Suppressor macrophage treated with lipopolysaccharide for 4 hours (primary cell): ENCODE results near the gene UBA3.

Experiments used
- DNase-seq: peaks from one replicate; pipeline ENCODE4 v3.0.0-alpha.2; 2020

UBA3 gene

DNA sequence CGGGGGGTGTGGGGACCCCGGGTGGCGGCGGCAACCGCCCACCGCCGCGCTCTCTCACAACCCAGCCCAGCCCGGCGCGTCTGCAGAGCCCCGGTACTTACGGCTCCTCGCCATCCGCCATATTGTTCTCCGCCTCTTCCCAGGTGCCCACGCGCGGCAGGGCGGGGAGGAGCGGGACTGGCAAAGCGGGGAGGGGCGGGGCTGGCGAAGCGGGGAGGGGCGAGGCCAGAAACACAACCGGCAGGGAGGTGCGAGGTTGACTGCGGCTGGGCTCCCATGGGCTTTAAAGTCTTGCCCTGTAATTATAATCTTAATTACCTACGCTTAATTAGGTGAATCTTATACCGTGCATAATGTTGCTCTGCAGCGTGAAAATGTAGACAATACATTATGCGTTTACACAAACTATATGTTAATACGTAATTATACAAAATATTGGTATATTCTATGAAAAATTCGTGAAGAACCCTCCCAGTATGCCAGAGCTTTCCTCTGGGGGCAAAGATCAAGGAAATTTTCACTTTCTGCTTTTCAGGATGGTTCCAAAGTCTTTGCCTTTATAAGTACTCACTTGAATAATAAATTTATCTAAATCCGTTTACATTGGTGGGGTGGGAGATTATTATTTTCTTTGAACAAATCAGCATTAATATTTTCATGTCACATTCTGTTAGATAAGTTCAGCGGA is at the start of gene UBA3:
UBA3 (minus strand) TSS at position 133 of the 688 bp plus-strand sequence; CDS start at position 121, 12 bp downstream.
- peak; percentile 95 for DNase-seq

DNA sequence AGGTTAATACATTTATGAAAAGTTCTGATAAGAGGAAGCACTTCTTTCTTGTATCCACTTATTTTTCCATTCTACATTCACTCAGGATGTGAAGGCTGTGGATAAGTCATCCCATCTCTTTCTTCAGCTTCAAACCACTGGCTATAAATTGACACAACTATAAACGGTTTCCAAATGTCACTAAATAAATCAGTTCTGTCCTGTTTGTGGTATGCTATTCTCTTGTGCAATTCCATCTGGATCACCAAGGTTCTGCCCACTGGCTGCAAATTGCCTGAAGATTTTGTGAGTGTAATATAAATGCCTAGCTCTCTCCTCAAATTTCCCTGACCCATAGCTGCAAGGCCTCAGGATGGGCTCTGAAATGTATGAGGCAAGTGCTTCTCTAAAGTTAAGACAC is 49.4 kb upstream of the UBA3 start:
- DNase-seq: no peak

GRCh38 chr3:69128509-69128908 is 48.3 kb upstream of the UBA3 start:
- no peak for DNase-seq

GRCh38 chr3:69126999-69127398 is 46.8 kb upstream of the UBA3 start:
- DNase-seq: no peak

GRCh38 chr3:69126216-69126615 is 46.1 kb upstream of the UBA3 start:
- no peak for DNase-seq

DNA sequence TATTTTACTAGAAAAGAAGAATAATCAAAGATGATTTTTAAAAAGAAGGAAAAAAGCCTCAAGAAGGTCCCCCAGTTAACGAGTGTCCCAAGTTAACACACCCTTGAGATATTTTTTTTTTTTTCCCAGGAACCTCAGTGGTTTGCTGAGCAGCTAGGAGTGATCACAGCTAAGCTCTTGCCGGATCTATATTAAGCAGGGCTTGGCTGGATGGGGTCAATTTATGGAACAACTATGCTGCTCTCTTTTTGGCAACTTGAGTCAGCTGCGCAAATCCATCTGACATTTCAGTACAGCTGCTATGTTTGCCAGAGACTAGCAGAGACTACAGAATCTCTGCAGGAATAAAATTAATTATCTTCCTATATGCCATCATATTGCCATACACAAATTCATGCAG is 42.2 kb upstream of the UBA3 start, which contains the start of gene LMOD3:
LMOD3 (minus strand) TSS at position 193 of the 400 bp plus-strand sequence. CDS start 209 bp downstream, outside the sequence.
- no peak for DNase-seq

- DNase-seq: no peak
These were observed 41.8 kb upstream of the UBA3 start for GRCh38 chr3:69121950-69122349.

GRCh38 chr3:69121513-69121912 is 41.3 kb upstream of the UBA3 start:
- DNase-seq: no peak

GRCh38 chr3:69120879-69121464 is 40.8 kb upstream of the UBA3 start:
- peak; percentile 74 for DNase-seq

DNA sequence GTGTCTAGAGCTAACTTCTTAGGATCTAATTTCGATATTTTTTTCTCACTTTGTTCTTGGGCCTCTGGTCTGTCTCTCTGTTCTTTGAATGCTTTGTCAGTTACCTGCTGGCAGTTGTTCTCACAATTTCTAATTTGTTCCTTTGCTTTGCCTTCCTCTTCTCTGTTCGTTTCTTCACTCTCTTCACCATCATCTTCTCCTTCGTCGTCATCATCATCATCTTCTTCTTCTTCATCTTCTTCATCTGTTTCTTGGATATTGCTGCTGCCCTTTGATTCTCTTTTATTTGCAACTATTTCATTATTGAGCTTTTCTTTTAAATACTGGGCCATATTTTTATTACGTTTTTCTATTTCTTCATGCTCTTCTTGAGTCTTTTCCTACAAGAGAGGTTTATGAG is 39.5 kb upstream of the UBA3 start:
- no peak for DNase-seq

DNA sequence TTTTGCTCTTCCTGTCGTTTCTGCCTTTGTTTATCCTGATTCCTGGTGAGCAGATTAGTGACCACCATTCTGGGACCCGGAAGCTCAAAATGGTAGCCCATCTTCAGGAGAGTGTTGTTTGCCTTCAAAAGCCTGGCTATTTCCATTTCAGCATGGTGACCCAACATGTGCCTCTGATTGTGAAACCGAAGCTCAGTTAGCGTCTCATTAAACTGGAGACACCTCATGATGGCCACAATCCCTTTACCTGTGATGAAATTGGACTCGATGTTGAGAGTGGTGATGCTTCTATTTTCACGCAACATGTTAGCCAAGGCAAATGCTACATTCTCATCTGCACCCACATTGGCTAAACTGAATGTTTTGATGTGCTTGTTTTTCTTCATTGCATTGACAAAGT is 39.0 kb upstream of the UBA3 start:
- DNase-seq: no peak

- DNase-seq: no peak
These were observed 38.4 kb upstream of the UBA3 start for GRCh38 chr3:69118555-69118954.

DNA sequence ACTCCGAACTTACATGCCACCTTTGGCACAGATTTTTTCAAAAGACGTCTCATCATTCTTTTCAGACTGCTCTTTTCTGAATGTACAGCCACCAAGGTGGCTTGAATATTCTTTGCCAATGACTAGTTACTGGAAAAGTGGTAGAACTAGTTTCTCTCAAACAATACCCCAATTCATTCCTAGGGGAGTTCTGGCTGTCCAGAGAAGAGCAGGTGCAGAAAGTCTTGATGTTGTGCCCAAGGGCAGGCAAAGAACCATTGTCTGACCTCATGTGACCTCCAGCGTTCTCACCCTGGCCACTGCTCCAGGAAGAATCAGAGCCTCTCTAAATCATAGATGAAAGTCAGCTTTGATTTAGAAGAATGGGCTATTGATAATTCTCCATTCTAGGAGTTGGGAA is 36.7 kb upstream of the UBA3 start:
- DNase-seq: no peak

- no peak for DNase-seq
These were observed 36.0 kb upstream of the UBA3 start for GRCh38 chr3:69116162-69116561.

DNA sequence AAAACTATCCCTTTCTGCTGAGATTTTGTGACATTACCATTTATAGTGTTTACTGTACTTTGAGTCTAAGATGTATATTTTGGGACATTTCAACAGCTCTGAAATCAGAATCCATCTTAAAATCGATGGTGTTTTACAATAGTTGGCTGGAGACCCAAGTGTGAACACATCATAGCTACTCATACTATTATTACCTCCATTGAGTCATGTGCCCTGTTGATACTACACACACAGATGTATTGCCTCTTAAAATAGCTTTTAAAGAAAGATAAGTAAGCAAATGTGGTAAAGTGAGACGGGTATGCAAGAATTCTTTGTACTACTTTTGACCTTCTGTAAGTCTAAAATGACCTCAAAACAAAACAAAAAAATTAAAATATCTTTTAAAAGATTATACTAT is 35.6 kb upstream of the UBA3 start:
- no peak for DNase-seq

DNA sequence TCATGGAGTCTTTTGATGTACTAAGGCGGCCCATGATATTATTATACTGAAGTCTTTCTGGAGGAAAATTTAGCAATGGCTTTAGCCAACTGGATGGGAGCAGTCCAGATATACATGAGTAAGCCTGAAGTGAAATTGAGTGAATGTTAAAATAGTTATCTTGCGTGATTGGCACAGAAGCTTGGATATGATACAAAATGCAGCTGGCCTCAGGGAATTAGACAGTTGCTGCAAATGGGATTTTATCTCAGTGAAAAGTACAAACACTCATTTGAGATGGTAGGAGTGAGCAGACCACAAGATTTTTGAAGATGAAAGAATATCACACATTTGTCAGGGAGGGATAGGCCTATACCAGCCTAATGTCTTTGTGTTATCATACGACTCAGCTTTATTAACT is 33.4 kb upstream of the UBA3 start:
- no peak for DNase-seq

DNA sequence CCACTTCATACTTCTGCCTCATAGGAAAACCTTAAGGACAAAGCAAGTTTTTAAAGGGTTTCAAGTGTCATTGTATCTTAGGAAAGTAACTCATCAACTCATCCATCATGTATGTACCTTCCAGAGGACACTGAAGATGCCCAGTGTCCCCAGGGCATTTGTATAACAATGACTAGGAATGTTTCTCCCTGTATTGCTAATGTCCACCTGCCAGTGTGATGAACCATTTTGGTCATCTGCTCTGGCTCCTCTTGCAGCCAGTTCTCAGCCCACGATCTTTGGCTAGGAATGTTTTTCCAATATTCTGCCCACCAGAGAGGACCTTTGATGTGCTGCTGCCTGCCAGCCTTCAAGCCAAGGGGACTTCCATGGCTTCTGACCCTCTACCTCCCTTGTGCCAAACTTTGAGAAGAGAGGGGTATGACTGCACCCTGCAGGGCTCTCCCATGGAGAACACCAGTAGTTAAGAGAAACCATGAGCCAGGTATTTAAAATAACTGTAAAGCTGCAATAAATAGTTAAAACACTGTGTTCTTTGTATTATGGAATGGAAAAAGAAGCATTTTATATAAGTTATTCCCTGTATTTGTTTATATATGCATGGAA is 30.9 kb upstream of the UBA3 start:
- no peak for DNase-seq

- no peak for DNase-seq
These were observed 28.6 kb upstream of the UBA3 start for GRCh38 chr3:69108811-69109210.

- no peak for DNase-seq
These were observed 27.7 kb upstream of the UBA3 start for GRCh38 chr3:69107841-69108240.

GRCh38 chr3:69105320-69105719 is 25.2 kb upstream of the UBA3 start:
- DNase-seq: no peak

GRCh38 chr3:69104586-69104985 is 24.4 kb upstream of the UBA3 start:
- DNase-seq: no peak

DNA sequence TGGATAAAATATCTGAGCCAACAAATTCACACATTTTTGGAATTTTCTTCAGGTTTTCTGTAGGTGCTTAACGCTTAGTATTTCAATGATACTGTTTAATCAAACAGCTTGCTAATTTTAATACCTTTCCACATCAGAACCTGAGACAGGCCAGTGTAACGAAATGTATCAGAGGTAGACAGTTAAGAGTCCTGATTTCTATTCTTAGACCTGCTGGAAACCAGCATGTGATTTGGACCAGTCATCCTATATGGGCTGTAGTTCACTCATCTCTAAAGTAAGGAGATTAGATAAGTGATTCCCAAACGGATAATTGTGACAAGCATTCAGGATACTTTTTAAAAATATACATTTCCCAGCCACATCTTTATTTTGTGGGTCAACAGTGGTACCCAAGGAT is 23.0 kb upstream of the UBA3 start:
- no peak for DNase-seq

DNA sequence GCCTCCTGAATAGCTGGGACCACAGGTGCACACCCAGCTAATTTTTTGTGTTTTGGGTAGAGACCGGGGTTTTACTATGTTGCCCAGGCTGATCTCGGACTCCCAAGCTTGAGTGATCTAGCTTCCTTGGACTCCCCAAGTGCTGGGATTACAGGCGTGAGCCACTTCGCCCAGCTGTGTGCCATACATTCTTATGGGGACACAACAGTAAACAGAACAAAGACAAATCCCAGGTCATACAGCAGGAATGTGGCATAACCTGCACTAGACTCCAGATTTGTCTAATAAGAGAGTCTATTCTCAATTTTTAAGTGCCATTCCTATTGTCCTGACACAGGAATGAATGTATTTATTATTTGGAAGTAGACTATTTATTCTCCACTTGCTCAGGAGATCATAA is 22.2 kb upstream of the UBA3 start:
- DNase-seq: no peak

DNA sequence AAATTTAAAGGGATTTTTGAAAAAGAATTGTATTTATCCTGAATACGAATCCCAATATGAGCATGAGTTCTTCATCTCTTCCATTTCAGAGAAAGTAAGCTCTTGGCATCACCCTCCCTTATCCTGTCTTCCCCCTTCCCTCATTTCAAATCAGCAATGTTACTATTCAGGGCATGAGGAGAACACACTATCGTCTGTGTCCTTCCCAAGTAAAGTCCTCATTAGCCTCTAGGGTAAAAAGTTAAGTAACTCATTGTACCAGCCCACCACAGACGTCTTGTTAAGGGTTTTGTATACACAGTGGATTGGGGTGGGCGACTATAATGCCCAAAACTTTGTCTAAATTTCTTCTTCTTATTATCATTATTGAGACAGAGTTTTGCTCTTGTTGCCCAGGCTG is 19.4 kb upstream of the UBA3 start:
- DNase-seq: no peak
